Endothelial cell of umbilical vein (primary cell): Measurements from ENCODE around the gene MVK. TPM values are rescaled to one million over a fixed set of nuclear protein-coding genes. Genes with fewer than 3 reads are reported as not detected.

ENCODE experiments used
- BruUV-seq: library from RNA; stranded (reverse); fragments of 400-500 nt; replicated peaks from 2 replicates; lab custom pipeline; 2021; lab: Mats Ljungman, UMichigan
- CTCF ChIA-PET: fragments of 300-600, 350-600 bp; sonication (Branson Sonifier 250); formaldehyde crosslinking; loops from one replicate; lab custom pipeline; 2021; ENCODE audit warnings: antibody characterized with exemption, inconsistent platforms; lab: Charles Lee
- POLR2A ChIA-PET: fragments of 300-600, 350-600 bp; sonication (Branson Sonifier 250); formaldehyde crosslinking; loops from one replicate; lab custom pipeline; 2021; ENCODE audit warnings: antibody characterized with exemption, inconsistent platforms; lab: Charles Lee
- DNase-seq: peaks from one replicate; pipeline ENCODE4 v3.0.0-alpha.2; 2011; ENCODE audit warnings: low read depth, low spot score
- FAIRE-seq: peaks from 2 replicates; lab custom pipeline; 2011; peaks lifted over from hg19 to GRCh38; lab: Jason Lieb, UNC
- H2AFZ ChIP-seq: 2 replicates; pipeline ENCODE4 v1.6.0; 2012; ENCODE audit warnings: low read depth, low read length, control low read depth, inconsistent platforms
- H3K27ac ChIP-seq: 2 replicates; pipeline ENCODE4 v1.5.1; 2011; ENCODE audit warnings: low read depth, mild to moderate bottlenecking, control low read depth, low read length, moderate library complexity; ENCODE audit not compliant: insufficient read depth
- H3K27me3 ChIP-seq, 2 experiments: 2 replicates each; pipeline versions ENCODE4 v1.6.0 to v1.6.1; 2011; ENCODE audit warnings: low read length in 2 of 2, mixed read lengths in 1 of 2; ENCODE audit not compliant: control insufficient read depth in 2 of 2, insufficient read depth in 2 of 2
- H3K36me3 ChIP-seq, 2 experiments: 2 replicates in 1 of 2; 3 replicates in 1 of 2; pipeline ENCODE4 v1.5.1; 2011; ENCODE audit warnings: low read length in 2 of 2, mild to moderate bottlenecking in 1 of 2, moderate library complexity in 1 of 2; ENCODE audit not compliant: control insufficient read depth in 2 of 2, insufficient read depth in 2 of 2; ENCODE audit errors: extremely low read depth in 1 of 2
- H3K4me1 ChIP-seq: 3 replicates; pipeline ENCODE4 v1.5.1; 2011; ENCODE audit warnings: mild to moderate bottlenecking, low read length; ENCODE audit not compliant: control insufficient read depth, insufficient read depth; ENCODE audit errors: extremely low read depth
- H3K4me2 ChIP-seq: 2 replicates; pipeline ENCODE4 v1.6.1; 2011; ENCODE audit warnings: low read length, control low read depth, mixed read lengths; ENCODE audit not compliant: insufficient read depth
- H3K4me3 ChIP-seq, 3 experiments: fragments of 200-600 bp in 1 of 3; sonication (generic), shearing (Covaris generic) in 1 of 3; replicated peaks in 1 of 3; 2 replicates each; pipeline ENCODE4 v1.5.1; 2011 to 2016; ENCODE audit warnings: control low read depth in 3 of 3, low read length in 3 of 3, mild to moderate bottlenecking in 2 of 3, inconsistent platforms in 1 of 3, low read depth in 1 of 3, moderate library complexity in 1 of 3; ENCODE audit not compliant: insufficient read depth in 1 of 3
- H3K79me2 ChIP-seq: 2 replicates; pipeline ENCODE4 v1.6.0; 2012; ENCODE audit warnings: low read length, inconsistent platforms; ENCODE audit not compliant: control insufficient read depth, insufficient read depth
- H3K9ac ChIP-seq: replicated peaks from 2 replicates; pipeline ENCODE3; 2011; ENCODE audit warnings: low read length, control low read depth; ENCODE audit not compliant: insufficient read depth; ENCODE audit errors: extremely low read depth
- H3K9me1 ChIP-seq: replicated peaks from 3 replicates; pipeline ENCODE4 v1.6.0; 2011; ENCODE audit warnings: mild to moderate bottlenecking, low read length; ENCODE audit not compliant: control insufficient read depth, insufficient read depth; ENCODE audit errors: extremely low read depth
- H3K9me3 ChIP-seq: replicated peaks from 2 replicates; pipeline ENCODE4 v1.5.1; 2012; ENCODE audit warnings: low read length, inconsistent platforms; ENCODE audit not compliant: control insufficient read depth, insufficient read depth
- H4K20me1 ChIP-seq: replicated peaks from 2 replicates; pipeline ENCODE3; 2011; ENCODE audit warnings: mild to moderate bottlenecking, low read length; ENCODE audit not compliant: control insufficient read depth, insufficient read depth; ENCODE audit errors: extremely low read depth
- EZH2 ChIP-seq: IDR thresholded peaks from 2 replicates; pipeline ENCODE4 v1.6.1; 2012; ENCODE audit warnings: borderline replicate concordance, low read depth, mild to moderate bottlenecking, moderate library complexity, low read length, inconsistent platforms; ENCODE audit not compliant: severe bottlenecking
- FOS ChIP-seq: IDR thresholded peaks from 2 replicates; pipeline ENCODE4 v1.6.1; 2011; ENCODE audit warnings: mild to moderate bottlenecking, low read length, moderate library complexity, borderline replicate concordance; ENCODE audit not compliant: insufficient read depth
- GATA2 ChIP-seq: IDR thresholded peaks from 2 replicates; pipeline ENCODE4 v1.7.0; 2011; ENCODE audit warnings: low read depth, mild to moderate bottlenecking, moderate library complexity, mixed read lengths, low read length; ENCODE audit not compliant: insufficient read length, insufficient read depth
- JUN ChIP-seq: IDR thresholded peaks from 2 replicates; pipeline ENCODE4 v1.6.1; 2011; ENCODE audit warnings: borderline replicate concordance, low read depth; ENCODE audit not compliant: insufficient read length, insufficient read depth
- MYC ChIP-seq: IDR thresholded peaks from one replicate; pipeline ENCODE4 v1.6.1; 2011; ENCODE audit warnings: mild to moderate bottlenecking, low read depth, low read length
- POLR2A ChIP-seq: IDR thresholded peaks from 2 replicates; pipeline ENCODE4 v1.6.1; 2012; ENCODE audit warnings: low read depth, mild to moderate bottlenecking, control low read depth, low read length
- POLR2AphosphoS5 ChIP-seq: IDR thresholded peaks from 2 replicates; pipeline ENCODE4 v1.6.1; 2012; ENCODE audit warnings: low read depth, mild to moderate bottlenecking, control low read depth, low read length, moderate library complexity; ENCODE audit not compliant: insufficient read depth
- dilution Hi-C: fragments of 300-500 bp; cut with MboI; formaldehyde crosslinking; loops from one replicate; pipeline ENCODE4 v1.15.0; 2019; ENCODE audit warnings: low sequenced_read_pairs; ENCODE audit not compliant: extremely low pct_ligation_motif_present
- intact Hi-C: fragments of 100-400 bp; cut with micrococcal nuclease; formaldehyde crosslinking; loops from one replicate; pipeline ENCODE4 v1.10.0; 2022
- polyA plus RNA-seq, 4 experiments: library from polyadenylated mRNA; depleted of rRNA in 3 of 4; stranded (reverse) in 3 of 4; unstranded in 1 of 4; fragments of >200 nt; gene quantifications; 2 replicates each; pipeline versions ENCODE4 v1.2.1 to v1.2.3, GENCODE V29; 2011 to 2012; ENCODE audit warnings: missing spikeins in 1 of 4
- total RNA-seq: library from RNA; stranded (reverse); gene quantifications from 2 replicates; pipeline ENCODE4 v1.2.3, GENCODE V29; 2021
- TF ChIP-seq, protein P1 (sequence below), 2 donors: IDR thresholded peaks; 1 replicate in 1 of 2; 2 replicates in 1 of 2; pipeline ENCODE4 v1.5.1; 2011; ENCODE audit warnings: low read length in 2 of 2, mild to moderate bottlenecking in 2 of 2, moderate library complexity in 2 of 2, control low read depth in 1 of 2, inconsistent platforms in 1 of 2, low read depth in 1 of 2; ENCODE audit not compliant: insufficient read depth in 1 of 2; ENCODE audit errors: extremely low read depth in 1 of 2
- TF ChIP-seq, protein P2 (sequence below): IDR thresholded peaks from 2 replicates; pipeline ENCODE4 v1.6.1; 2011; ENCODE audit not compliant: insufficient read depth, insufficient read length

Gene MVK
- total and polyA plus RNA-seq, 2 donors (not counting 3 experiments of a cell fraction or from before 2014, with no cell fraction given) = 32.6 to 42.6 TPM

DNA sequence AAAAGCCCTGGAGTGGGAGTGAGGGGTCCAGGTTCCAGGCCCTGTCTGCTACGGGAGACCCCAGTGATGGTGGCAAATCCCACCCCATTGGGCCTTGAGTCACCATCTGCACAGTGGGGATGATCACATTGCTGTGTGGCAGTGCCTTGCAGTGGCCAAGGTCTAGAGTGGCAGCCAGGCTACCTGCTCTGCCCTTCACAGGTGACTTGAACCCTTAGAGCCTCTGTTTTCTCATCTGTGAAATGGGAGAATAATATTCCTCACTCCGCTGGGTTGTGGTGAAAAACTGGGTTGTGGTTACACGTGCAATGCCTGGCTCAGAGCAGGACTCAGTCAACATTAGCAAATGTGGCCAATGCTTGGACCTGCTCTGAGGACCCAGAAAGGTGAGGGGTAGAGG, 58.2 kb downstream of the MVK start:
- FAIRE-seq (no peak), DNase-seq (no peak)
- H3K9me3 ChIP-seq = no peaks in the 10 kb centered on the region
- H3K9me1 ChIP-seq = no peaks in the 10 kb centered on the region
- no peaks in the 10 kb centered on the region for H3K27me3 ChIP-seq
- H3K79me2 ChIP-seq = no peaks in the 10 kb centered on the region
- no peak overlapping the region for H2AFZ ChIP-seq
- dilution Hi-C loops = no loop called here
- no peak overlapping the region for H3K9ac ChIP-seq
- no peaks in the 10 kb centered on the region for H3K36me3 ChIP-seq
- TF ChIP-seq JUN = no peak
- no peak for TF ChIP-seq POLR2AphosphoS5
- TF ChIP-seq EZH2 = no peak
- TF ChIP-seq MYC = no peak
- TF ChIP-seq, protein P1, sequence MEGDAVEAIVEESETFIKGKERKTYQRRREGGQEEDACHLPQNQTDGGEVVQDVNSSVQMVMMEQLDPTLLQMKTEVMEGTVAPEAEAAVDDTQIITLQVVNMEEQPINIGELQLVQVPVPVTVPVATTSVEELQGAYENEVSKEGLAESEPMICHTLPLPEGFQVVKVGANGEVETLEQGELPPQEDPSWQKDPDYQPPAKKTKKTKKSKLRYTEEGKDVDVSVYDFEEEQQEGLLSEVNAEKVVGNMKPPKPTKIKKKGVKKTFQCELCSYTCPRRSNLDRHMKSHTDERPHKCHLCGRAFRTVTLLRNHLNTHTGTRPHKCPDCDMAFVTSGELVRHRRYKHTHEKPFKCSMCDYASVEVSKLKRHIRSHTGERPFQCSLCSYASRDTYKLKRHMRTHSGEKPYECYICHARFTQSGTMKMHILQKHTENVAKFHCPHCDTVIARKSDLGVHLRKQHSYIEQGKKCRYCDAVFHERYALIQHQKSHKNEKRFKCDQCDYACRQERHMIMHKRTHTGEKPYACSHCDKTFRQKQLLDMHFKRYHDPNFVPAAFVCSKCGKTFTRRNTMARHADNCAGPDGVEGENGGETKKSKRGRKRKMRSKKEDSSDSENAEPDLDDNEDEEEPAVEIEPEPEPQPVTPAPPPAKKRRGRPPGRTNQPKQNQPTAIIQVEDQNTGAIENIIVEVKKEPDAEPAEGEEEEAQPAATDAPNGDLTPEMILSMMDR (IDR thresholded peaks at IDR 0.05; ENCODE audit: extremely low read depth in 1 of 2, insufficient read depth in 1 of 2, low read depth in 1 of 2, low read length in 2 of 2) = no peak
- TF ChIP-seq, protein P2, sequence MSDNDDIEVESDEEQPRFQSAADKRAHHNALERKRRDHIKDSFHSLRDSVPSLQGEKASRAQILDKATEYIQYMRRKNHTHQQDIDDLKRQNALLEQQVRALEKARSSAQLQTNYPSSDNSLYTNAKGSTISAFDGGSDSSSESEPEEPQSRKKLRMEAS = no peak
- no peak for TF ChIP-seq POLR2A
- no peak for TF ChIP-seq FOS
- no peak for TF ChIP-seq GATA2
- intact Hi-C loops = no loop called here
- no peaks in the 10 kb centered on the region for H3K4me1 ChIP-seq
- POLR2A ChIA-PET = no interaction called here
- no TSS peak for BruUV-seq
- H3K4me3 ChIP-seq = no peak overlapping the region
- CTCF ChIA-PET = no interaction called here
- no peak overlapping the region for H3K4me2 ChIP-seq
- H3K27ac ChIP-seq = no peak overlapping the region
- H4K20me1 ChIP-seq = no peaks in the 10 kb centered on the region
